ENCODE data around the gene CYSRT1.
A peak's percentile ranks its signal among the peaks of the same experiment; 100 is the strongest.

Gene CYSRT1

GRCh38 chr9:137200311-137201204 is 24.4 kb upstream of the CYSRT1 start, which contains the start of gene TPRN (continued):
- TF ChIP-seq ZNF768 (tag by site-specific recombination; IDR thresholded peaks at IDR 0.05) (no peak), ZNF658 (tag by site-specific recombination; IDR thresholded peaks at IDR 0.05) (no peak), ZXDB (tag by site-specific recombination; IDR thresholded peaks at IDR 0.05) (peak; percentile 96), ZNF140 (tag by site-specific recombination; IDR thresholded peaks at IDR 0.05) (no peak), ZNF416 (tag by site-specific recombination; IDR thresholded peaks at IDR 0.05) (no peak), KLF1 (tag by site-specific recombination; IDR thresholded peaks at IDR 0.05) (peak; percentile 47; the same call in 1 of the 2 replicates), KLF7 (tag by site-specific recombination; IDR thresholded peaks at IDR 0.05; ENCODE audit: borderline replicate concordance) (no peak), GLI2 (tag by site-specific recombination; IDR thresholded peaks at IDR 0.05; ENCODE audit: borderline replicate concordance, low read depth) (no peak), ZNF548 (tag by site-specific recombination; IDR thresholded peaks at IDR 0.05) (no peak), GLIS1 (tag by site-specific recombination; IDR thresholded peaks at IDR 0.05) (peak; percentile 93), ZNF280D (tag by site-specific recombination; IDR thresholded peaks at IDR 0.05) (no peak), HIC1 (tag by site-specific recombination; IDR thresholded peaks at IDR 0.05) (peak; percentile 93), ZNF274 (IDR thresholded peaks at IDR 0.05; ENCODE audit: low read length) (no peak), ZNF274 (tag by site-specific recombination; IDR thresholded peaks at IDR 0.05; ENCODE audit: borderline replicate concordance) (no peak), YY1 (tag by site-specific recombination; IDR thresholded peaks at IDR 0.05) (no peak; the same call in none of the 2 replicates), ZNF501 (tag by site-specific recombination; IDR thresholded peaks at IDR 0.05) (no peak; the same call in 1 of the 2 replicates), BCL11B (tag by site-specific recombination; IDR thresholded peaks at IDR 0.05; ENCODE audit: low read depth) (peak; percentile 91), HOXA7 (CRISPR knock-in tag; IDR thresholded peaks at IDR 0.05; ENCODE audit: borderline replicate concordance) (no peak), SP3 (tag by site-specific recombination; IDR thresholded peaks at IDR 0.05) (peak; percentile 97), ZNF266 (tag by site-specific recombination; IDR thresholded peaks at IDR 0.05; ENCODE audit: low read depth) (no peak), REPIN1 (tag by site-specific recombination; IDR thresholded peaks at IDR 0.05; ENCODE audit: low read depth) (no peak), ZBTB1 (tag by site-specific recombination; IDR thresholded peaks at IDR 0.05) (no peak), ZNF157 (tag by site-specific recombination; IDR thresholded peaks at IDR 0.05) (no peak), ZNF211 (tag by site-specific recombination; IDR thresholded peaks at IDR 0.05; ENCODE audit: low read depth) (no peak), ZNF23 (tag by site-specific recombination; IDR thresholded peaks at IDR 0.05; ENCODE audit: borderline replicate concordance) (no peak), ZNF16 (tag by site-specific recombination; IDR thresholded peaks at IDR 0.05; ENCODE audit: low read depth) (no peak), SCRT2 (tag by site-specific recombination; IDR thresholded peaks at IDR 0.05) (no peak)
- TF ChIP-seq, protein P1, sequence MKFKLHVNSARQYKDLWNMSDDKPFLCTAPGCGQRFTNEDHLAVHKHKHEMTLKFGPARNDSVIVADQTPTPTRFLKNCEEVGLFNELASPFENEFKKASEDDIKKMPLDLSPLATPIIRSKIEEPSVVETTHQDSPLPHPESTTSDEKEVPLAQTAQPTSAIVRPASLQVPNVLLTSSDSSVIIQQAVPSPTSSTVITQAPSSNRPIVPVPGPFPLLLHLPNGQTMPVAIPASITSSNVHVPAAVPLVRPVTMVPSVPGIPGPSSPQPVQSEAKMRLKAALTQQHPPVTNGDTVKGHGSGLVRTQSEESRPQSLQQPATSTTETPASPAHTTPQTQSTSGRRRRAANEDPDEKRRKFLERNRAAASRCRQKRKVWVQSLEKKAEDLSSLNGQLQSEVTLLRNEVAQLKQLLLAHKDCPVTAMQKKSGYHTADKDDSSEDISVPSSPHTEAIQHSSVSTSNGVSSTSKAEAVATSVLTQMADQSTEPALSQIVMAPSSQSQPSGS (tag by site-specific recombination; IDR thresholded peaks at IDR 0.05; ENCODE audit: low read depth): no peak
- TF ChIP-seq, protein P2, sequence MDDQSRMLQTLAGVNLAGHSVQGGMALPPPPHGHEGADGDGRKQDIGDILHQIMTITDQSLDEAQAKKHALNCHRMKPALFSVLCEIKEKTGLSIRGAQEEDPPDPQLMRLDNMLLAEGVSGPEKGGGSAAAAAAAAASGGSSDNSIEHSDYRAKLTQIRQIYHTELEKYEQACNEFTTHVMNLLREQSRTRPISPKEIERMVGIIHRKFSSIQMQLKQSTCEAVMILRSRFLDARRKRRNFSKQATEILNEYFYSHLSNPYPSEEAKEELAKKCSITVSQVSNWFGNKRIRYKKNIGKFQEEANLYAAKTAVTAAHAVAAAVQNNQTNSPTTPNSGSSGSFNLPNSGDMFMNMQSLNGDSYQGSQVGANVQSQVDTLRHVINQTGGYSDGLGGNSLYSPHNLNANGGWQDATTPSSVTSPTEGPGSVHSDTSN (CRISPR knock-in tag; IDR thresholded peaks at IDR 0.05): peak; percentile 91
- TF ChIP-seq, protein P3, sequence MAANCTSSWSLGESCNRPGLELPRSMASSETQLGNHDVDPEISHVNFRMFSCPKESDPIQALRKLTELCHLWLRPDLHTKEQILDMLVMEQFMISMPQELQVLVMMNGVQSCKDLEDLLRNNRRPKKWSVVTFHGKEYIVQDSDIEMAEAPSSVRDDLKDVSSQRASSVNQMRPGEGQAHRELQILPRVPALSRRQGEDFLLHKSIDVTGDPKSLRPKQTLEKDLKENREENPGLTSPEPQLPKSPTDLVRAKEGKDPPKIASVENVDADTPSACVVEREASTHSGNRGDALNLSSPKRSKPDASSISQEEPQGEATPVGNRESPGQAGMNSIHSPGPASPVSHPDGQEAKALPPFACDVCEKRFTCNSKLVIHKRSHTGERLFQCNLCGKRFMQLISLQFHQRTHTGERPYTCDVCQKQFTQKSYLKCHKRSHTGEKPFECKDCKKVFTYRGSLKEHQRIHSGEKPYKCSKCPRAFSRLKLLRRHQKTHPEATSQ (tag by site-specific recombination; IDR thresholded peaks at IDR 0.05): 0 out of 2 replicates have a peak, but pooled peaks have one; percentile 60
